KG1 (cell line): Measurements from ENCODE around the gene PHACTR3.

Experiments used
- DNase-seq: peaks from one replicate; lab custom pipeline; 2025; lab: John Stamatoyannopoulos, UW

The PHACTR3 gene

GRCh38 chr20:59800309-59800708 is 196.0 kb downstream of the PHACTR3 start:
- no peak for DNase-seq

DNA sequence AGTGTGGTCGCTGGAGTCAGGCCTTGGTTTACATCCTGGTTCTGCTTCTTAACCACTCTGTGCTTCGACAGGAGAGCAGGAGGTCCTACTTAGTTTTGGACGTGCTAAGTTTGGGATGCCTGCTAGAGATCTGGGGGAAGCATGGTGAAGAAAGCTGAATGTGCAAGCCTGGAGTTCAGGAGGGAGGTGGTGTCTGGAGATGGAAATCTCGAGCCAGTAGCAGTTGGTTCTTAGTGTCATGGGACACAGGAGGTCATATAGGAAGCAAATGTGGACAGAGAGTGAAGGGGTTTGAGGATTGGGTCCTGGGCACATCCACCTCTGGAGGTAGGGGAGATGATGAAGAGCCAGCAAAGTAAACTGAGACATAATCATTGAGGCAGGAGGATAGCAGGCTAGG is 197.7 kb downstream of the PHACTR3 start:
- DNase-seq, result no peak

GRCh38 chr20:59802471-59803221 is 198.3 kb downstream of the PHACTR3 start:
- DNase-seq, result no peak

DNA sequence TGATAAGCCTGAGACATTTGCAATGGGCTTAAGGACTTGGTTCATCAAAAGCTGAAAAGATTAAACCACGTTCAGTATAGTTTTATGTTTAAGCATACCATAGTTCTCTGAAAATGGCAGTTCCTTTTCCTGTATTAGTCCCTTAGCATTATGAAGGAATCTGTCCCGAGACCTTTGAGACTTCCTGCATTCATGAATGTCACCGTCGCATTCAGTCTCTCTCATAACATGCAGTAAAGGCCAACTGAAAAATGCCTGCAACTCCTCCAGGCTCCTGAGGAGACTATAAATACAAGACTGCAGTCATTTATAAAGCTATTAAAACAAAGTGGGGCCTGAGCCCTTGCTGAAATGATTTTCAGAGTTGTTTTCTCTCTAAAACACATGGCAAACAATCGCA is 200.0 kb downstream of the PHACTR3 start:
- no peak for DNase-seq

DNA sequence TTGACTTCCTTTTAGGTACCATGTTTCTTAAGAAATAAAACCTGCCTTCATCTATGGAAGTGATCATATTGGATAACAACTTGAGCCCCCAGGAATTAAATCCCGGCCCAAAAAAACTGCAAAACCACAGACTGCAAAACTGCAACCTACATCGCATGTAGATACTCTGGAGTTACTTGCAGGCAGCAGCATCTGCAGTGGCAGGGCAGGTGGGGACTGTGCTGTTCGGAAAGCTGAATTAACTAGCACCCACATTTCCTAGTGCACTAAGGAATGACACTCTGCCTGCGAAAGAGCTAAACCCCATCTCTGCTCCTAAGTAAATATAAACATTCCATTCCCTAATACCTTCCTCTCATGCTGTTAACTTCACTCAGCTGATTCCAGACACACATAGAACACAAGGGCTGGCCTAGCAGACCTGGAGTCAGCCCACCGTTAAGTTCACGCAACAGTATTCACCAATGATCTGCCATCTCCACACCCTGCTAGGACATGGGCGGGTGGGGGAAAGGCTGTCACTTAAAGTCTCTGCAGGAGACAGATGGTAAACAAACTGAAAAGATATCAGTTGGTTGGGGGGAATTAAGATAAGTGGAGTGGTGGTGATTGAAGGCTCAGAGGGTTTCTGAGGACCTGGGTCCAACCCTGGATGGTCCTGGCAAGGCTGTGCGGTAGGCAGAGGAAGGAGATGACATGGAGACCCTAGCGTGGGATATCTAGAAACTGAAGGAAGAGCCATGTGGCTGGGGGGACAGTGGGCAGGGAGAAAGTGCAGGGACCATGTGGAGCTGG is 200.7 kb downstream of the PHACTR3 start:
- DNase-seq, result no peak

DNA sequence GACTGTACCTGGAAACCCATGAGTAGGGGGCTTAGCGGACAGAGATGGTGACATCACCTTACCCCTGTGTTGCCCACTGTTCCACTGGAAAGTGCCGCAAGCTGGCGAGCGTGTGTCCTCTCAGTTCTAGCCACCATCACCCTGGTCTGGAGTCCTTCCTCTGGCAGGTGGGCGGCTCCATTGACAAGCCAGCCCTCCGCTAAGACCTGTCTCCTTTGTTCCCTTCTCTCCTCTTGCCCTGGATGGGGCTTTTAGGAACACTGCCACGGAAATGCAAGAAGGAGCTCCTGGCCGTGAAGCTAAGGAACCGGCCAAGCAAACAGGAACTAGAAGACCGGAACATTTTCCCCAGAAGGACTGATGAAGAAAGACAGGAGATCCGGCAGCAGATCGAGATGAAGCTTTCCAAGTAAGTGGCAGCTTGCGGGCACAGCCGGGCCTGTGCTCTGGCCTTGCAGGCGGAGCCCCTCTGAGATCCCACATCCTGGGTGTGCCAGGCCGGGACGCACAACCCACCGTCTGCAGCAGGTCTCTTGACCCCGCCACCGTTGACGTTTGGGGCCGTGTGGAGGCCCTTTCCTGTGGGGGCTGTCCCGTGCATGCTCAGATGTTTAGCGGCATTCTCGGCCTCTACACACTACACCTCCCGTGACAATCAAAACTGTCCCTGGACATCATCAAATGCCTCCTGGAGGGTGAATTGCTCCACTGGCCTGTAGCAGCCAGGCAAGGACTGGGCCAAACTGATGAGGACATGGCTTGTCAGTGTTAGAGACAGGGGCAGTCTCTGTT is 201.6 kb downstream of the PHACTR3 start:
- DNase-seq, result no peak

DNA sequence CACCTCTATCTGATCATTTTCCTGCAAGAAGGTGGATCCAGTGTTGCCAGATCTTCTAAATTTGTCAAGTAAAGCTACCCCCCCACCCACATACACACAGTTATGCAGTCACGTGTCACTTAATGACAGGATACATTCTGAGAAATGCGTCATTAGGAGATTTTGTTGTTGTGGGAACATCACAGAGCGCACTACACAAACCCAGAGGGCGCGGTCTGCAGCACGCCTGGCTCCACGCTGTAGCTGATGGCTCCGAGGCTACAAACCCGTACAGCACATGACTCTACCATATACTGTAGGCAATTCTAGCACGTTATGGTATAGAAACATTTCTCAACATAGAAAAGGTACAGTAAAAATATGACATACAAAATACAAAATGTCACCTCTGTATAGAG is 202.2 kb downstream of the PHACTR3 start:
- DNase-seq, result no peak

GRCh38 chr20:59807909-59808728 is 203.8 kb downstream of the PHACTR3 start:
- no peak for DNase-seq

GRCh38 chr20:59808729-59809381 is 204.5 kb downstream of the PHACTR3 start:
- DNase-seq, result no peak

DNA sequence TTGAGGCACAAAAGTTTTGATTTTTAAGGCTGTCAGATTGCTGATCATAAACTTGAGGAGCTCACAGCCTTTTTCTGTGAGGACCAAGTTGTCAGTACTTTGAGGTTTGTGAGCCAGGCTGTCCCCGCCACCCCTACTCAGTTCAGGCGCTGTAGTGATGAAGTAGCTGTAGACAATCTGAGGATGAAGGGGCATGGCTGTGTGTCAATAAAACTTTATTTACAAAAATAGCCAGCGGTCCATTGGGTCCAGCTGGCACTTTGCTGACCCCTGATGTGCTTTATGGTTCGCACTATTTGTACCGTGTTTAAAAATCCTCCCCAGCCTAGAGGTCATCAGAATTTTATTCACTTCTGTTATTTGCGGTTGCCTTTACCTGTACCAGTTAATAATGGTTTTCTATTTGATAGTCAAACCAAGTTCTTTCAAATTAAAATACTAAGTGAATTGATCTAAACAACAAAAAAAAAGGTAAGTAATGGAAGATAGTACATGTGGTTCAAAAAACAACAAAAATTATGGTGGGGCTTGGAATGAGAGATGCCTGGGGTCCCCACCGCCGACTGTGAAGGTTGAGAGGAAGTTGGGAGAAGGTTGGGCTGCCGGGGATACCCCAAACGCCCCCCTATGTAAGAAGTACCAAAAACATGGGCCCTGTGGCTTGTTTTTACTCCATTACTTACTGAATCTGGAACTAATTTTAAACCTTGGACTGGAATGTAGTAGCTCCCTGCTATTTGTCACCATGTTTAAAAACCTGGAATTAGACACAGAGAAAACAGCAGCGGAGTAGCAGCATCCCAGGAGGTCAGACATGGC is 205.5 kb downstream of the PHACTR3 start:
- DNase-seq, result no peak

- DNase-seq, result no peak
Observed at GRCh38 chr20:59810449-59811187, 206.3 kb downstream of the PHACTR3 start.

DNA sequence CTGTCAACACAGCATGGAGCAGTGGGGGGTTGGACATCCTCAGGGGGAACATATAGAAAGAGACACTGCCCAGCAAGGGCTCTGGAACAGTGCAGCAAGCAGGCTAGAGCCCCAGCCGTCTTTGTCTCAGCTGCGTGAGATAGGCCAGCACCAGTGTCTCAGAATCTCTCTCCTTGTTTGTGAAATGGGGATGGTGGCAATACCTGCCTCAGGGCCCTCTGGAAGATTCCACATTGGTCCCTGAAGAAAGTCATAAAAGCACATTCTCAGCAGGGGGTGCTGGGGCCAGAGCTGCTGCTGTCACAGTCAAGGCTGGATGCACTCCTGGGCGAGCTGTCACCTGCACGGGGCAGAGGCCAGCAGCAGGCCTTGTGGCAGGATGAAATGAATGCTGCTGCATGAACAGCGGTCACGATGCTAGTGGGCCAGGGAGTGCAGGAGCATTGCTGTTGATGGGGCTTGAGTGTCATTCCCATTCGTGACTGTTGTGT is 207.4 kb downstream of the PHACTR3 start:
- DNase-seq, result no peak

GRCh38 chr20:59812286-59813125 is 208.2 kb downstream of the PHACTR3 start:
- no peak for DNase-seq

GRCh38 chr20:59813126-59813947 is 209.0 kb downstream of the PHACTR3 start:
- DNase-seq, result no peak

- no peak for DNase-seq
Observed at GRCh38 chr20:59813948-59814839, 209.9 kb downstream of the PHACTR3 start.

GRCh38 chr20:59814840-59815340 is 210.6 kb downstream of the PHACTR3 start:
- DNase-seq, result no peak
